Fibroblast of pulmonary artery (primary cell): ENCODE data around the gene GPSM1.
A peak's percentile ranks its signal among the peaks of the same experiment; 100 is the strongest.

Source experiments
- DNase-seq: peaks from one replicate; pipeline ENCODE4 v3.0.0-alpha.2; 2010; ENCODE audit warnings: low read depth
- H3K4me3 ChIP-seq: replicated peaks from 2 replicates; pipeline ENCODE4 v1.5.1; 2011; ENCODE audit warnings: low read depth, mild to moderate bottlenecking, control low read depth, low read length, moderate library complexity
- TF ChIP-seq, protein P1 (sequence below): IDR thresholded peaks from 2 replicates; pipeline ENCODE4 v1.5.1; 2011; ENCODE audit warnings: mild to moderate bottlenecking, control low read depth, low read length, inconsistent platforms; ENCODE audit errors: missing control alignments

Gene GPSM1

DNA sequence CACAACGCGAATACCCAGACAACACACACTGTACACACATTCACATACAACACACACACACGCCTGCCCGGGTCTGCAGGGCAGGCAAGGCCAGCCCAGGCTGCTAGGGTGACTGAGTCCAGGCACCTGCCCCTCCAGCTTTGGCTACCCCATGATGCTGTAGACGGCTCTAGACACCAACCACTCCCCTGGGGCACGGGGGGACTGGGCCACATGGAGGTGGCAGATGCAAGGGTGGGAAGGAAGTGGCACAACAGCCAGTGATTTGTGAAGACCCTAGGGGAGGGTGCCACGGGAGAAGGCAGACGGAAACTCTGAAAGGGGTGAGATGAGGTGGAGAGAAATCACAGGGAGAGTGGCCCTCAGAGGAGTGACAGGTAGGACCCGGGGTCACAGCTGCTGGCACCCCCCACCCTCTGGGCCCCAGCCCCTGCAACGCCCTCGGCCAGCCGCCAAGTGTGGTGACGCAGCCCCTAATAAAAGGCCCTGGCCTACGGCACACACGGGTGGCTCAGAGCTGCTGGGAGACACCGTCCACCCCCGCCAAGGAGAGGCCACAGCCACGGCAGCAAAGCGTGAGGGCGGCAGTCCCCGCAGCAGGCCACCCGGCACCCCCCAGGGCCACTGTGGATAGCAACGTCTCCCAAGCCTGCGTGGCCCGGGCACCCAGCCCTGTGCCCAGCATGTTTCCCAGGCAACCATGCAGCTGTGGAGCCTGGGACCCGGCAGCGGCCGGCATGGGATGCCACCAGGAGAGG lies 16.9 kb upstream of the GPSM1 start:
- no peak overlapping the region for H3K4me3 ChIP-seq
- no peak for DNase-seq
- TF ChIP-seq, protein P1, sequence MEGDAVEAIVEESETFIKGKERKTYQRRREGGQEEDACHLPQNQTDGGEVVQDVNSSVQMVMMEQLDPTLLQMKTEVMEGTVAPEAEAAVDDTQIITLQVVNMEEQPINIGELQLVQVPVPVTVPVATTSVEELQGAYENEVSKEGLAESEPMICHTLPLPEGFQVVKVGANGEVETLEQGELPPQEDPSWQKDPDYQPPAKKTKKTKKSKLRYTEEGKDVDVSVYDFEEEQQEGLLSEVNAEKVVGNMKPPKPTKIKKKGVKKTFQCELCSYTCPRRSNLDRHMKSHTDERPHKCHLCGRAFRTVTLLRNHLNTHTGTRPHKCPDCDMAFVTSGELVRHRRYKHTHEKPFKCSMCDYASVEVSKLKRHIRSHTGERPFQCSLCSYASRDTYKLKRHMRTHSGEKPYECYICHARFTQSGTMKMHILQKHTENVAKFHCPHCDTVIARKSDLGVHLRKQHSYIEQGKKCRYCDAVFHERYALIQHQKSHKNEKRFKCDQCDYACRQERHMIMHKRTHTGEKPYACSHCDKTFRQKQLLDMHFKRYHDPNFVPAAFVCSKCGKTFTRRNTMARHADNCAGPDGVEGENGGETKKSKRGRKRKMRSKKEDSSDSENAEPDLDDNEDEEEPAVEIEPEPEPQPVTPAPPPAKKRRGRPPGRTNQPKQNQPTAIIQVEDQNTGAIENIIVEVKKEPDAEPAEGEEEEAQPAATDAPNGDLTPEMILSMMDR, result no peak

- no peak for DNase-seq
- no peak overlapping the region for H3K4me3 ChIP-seq
- TF ChIP-seq, protein P1, result no peak
These were observed 16.0 kb upstream of the GPSM1 start for GRCh38 chr9:136311051-136312008.

DNA sequence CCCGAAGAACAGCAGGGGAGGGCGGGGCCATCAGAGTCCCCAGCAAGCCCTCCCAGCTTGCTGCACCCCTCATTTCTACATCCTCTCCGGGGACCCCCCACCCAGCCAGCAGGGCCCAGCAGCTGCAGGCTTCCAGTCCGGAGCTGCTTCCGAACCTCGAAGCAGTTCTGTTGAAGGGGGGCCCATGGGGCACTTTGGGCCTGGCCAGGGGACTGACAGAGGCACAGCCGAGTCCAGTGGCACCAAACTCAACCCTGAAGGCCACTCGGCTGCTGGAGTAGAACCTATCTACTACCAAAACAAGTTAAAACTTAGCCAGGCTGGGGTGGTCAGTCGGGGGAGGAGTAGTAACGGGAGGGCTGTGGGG lies 15.3 kb upstream of the GPSM1 start:
- TF ChIP-seq, protein P1, result no peak
- H3K4me3 ChIP-seq, result no peak overlapping the region
- no peak for DNase-seq

DNA sequence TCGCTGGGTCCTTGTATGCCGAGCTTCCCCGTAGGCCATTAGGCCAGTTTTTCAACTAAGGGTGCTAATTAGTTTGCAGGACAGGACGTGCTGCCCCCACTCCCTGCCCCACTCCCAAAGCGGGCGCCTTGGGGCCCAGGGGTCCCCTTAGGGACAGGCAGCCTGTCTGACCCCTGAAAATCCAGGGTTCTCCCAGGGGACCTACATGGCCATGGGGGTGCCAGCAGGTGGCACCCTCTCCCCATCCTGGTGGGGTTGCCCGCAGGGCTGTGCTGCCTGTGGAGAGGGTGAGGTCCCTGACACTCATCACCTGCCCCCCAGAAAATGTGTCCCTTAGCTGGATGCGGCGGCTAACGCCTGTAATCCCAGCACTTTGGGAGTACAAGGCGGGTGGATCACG lies 14.9 kb upstream of the GPSM1 start:
- no peak overlapping the region for H3K4me3 ChIP-seq
- peak; percentile 55 for DNase-seq
- TF ChIP-seq, protein P1, result peak; percentile 65

DNA sequence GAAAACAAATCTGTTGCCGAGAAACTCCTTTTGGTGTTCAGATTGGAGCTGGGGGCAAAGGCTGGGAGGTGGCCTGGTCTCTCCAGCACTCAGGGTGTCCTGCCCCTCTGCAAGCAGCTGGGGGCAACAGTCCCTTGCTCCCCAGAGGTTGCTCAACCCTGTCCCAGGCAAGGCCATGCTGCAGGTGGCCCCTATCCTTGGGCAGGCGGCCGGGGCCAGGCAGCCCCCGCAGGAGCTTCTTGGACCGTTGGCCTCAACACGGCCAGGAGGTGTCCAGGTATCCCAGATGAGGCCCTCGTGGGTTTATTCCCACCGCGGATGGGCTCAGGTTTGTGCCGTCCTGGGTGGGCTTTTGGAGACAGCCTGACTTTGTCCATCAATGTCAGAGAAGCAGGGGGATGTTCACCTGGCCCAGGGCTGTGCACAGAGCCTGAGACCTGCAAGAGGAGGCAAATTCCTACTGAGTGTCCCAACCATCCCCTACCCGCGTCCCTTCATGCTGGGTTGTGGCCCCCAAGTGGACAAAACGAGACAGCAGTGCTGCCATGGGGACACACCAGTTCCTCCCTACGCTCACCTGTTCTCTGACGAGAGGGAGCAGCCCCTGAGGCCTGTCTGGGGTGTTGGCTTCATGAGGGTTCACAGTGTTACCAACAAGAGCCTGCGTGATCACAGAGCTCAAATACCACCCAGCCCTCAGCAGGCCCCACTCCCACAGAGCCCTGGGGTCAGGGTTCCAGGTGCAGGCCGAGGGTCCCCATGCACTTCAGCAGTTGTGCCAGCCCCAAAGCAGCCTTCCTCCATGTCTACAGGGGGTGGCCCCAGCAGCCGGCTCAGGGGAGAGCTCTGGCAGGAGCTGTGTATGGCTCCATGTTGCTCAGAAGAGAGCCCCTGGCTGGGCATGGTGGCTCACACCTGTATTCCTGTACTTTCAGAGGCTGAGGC lies 14.0 kb upstream of the GPSM1 start:
- TF ChIP-seq, protein P1, result no peak
- H3K4me3 ChIP-seq, result no peak overlapping the region
- DNase-seq, result no peak

- DNase-seq, result no peak
- no peak overlapping the region for H3K4me3 ChIP-seq
- TF ChIP-seq, protein P1, result no peak
These were observed 13.3 kb upstream of the GPSM1 start for GRCh38 chr9:136314056-136314416.
